ENCODE results near the gene C1QL4. TPM values are rescaled to one million over a fixed set of nuclear protein-coding genes. Genes with fewer than 3 reads are reported as not detected.
A peak's percentile ranks its signal among the peaks of the same experiment; 100 is the strongest.
"Not testable (repeated sequence)": the region's sequence is repeated elsewhere in the genome, so short reads cannot be mapped to it uniquely, and the experiment has no call there.

Gene C1QL4
- polyA plus RNA-seq, 3 donors = 0.98 to 2.2 (median 1.6) TPM

DNA sequence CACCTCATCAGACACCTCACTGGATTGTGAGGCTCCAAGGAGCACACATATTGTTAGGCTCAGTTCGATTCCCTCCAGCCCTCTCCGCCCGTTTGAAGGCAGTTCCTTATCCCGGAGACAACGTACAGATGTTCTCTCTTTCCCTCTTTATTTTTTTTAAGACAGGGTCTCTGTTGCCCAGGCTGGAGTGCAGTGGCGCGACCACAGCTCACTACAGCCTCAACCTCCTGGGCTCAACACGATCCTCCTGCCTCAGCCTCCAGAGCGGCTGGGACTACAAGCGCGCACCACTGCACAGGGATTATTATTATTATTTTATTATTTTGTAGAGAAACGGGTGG, 14.7 kb downstream of the C1QL4 start:
- no peak for DNase-seq (ENCODE audit: extremely low read depth in 1 of 11, low read depth in 9 of 11, low spot score in 4 of 11)

DNA sequence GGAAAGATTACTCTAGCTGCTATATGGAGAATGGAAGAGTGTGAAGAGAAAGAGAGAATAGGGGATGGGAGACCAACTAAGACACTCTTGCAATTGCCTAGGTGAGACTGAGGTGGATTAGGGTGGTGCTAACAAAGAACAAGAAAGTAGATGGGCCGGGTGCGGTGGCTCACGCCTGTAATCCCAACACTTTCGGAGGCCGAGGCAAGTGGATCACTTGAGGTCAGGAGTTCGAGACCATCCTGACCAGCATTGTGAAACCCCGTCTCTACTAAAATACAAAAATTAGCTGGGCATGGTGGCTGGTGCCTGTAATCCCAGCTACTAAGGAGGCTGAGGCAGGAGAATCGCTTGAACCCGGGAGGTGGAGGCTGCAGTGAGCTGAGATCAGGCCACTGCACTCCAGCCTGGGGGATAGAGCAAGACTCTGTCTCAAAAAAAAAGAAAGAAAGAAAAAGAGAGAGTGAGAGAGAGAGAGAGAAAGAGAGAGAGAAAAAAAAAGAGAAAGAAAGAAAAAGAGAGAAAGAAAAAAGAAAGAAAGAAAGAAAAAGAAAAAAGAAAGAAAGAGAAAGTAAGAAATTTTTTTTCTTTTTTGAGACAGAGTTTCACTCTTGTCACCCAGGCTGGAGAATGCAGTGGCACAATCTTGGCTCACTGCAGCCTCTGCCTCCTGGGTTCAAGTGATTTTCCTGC, 16.4 kb downstream of the C1QL4 start:
- not testable (repeated sequence) for DNase-seq (ENCODE audit: extremely low read depth in 1 of 11, low read depth in 9 of 11, low spot score in 4 of 11)

DNA sequence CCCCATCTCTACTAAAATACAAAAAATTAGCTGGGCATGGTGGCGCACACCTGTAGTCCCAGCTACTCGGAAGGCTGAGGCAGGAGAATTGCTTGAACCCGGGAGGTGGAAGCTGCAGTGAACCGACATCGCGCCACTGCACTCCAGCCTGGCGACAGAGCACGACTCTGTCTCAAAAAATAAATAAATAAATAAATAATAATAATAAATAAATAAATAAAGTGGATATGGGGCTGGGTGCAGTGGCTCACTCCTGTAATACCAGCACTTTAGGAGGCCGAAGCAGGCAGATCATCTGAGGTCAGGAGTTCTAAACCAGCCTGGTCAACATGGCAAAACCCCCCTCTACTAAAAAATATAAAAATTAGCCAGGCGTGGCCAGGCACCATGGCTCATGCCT, 19.9 kb downstream of the C1QL4 start:
- not testable (repeated sequence) for DNase-seq (ENCODE audit: extremely low read depth in 1 of 11, low read depth in 9 of 11, low spot score in 4 of 11)

DNA sequence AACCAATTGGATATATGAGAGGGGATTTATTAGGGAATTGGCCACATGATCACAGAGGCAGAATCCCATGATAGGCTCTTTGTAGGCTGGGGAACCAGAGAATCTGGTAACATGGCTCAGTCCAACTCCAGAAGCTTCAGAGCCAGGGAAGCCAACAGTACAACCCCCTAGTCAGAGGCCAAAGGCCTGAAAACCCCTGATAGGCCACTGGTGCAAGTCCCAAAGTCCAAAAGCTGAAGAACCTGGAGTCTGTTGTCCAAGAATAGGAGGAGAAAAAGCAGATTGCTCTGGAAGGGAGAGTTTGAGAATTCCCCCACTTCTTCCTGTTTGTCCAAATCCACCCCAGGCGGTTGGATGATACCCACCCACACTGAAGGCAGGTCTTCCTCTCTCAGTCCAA, 22.2 kb downstream of the C1QL4 start:
- no peak for DNase-seq (ENCODE audit: extremely low read depth in 1 of 11, low read depth in 9 of 11, low spot score in 4 of 11)

DNA sequence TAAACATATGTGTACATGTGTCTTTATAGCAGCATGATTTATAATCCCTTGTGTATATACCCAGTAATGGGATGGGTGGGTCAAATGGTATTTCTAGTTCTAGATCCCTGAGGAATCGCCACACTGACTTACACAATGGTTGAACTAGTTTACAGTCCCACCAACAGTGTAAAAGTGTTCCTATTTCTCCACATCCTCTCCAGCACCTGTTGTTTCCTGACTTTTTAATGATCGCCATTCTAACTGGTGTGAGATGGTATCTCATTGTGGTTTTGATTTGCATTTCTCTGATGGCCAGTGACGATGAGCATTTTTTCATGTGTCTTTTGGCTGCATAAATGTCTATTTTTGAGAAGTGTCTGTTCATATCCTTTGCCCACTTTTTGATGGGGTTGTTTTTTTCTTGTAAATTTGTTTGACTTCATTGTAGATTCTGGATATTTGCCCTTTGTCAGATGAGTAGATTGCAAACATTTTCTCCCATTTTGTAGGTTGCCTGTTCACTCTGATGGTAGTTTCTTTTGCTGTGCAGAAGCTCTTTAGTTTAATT, 26.5 kb downstream of the C1QL4 start:
- DNase-seq (ENCODE audit: extremely low read depth in 1 of 11, low read depth in 9 of 11, low spot score in 4 of 11) = not testable (repeated sequence)

DNA sequence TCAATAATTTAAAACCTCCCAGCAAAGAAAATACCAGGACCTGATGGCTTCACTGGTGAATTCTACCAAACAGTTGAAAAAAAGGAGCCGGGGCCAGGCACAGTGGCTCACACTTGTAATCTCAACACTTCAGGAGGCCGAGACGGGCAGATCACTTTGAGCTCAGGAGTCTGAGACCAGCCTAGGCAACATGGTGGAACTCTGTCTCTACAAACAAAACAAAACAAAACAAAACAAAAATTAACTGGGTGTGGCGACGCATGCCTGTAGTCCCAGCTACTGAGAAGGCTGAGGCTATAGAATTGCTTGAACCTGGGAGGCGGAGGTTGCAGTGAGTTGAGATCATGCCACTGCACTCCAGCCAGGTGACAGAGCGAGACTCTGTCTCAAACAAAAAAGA, 27.6 kb downstream of the C1QL4 start:
- DNase-seq (ENCODE audit: extremely low read depth in 1 of 11, low read depth in 9 of 11, low spot score in 4 of 11) = no peak

DNA sequence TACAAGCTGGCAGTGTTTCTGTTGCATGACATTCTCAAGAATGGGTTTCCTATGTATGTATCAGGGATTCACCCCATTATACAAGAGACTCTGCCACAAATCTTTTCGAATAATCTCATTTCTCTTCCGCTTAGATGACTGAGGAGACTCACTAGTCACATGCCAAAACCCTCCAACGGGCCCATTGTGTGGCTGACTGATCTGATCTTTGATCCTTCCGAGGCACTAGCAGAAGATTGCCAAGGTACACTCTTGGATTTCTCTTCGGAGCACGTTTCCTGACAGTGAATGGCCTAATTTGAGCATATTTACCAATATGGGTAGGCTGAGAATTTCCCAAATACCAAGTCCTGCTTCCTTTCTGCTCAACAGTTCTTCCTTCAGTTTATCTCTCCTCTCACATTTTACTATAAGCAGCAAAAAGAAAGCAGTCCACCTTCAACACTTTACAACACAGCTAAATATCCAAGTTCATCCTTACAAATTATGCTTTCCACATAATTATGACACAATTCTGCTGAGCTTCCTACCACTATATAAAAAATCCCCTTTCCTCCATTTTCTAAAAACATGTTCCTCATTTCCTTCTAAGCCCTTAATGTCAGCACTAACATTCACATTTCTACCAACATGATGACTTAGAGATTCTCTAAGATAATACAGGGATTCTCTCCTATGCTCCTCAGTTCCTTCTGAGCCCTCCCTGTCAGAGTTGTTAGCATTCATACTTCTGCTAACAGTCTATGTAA, 31.1 kb downstream of the C1QL4 start:
- no peak for DNase-seq (ENCODE audit: extremely low read depth in 1 of 11, low read depth in 9 of 11, low spot score in 4 of 11)

DNA sequence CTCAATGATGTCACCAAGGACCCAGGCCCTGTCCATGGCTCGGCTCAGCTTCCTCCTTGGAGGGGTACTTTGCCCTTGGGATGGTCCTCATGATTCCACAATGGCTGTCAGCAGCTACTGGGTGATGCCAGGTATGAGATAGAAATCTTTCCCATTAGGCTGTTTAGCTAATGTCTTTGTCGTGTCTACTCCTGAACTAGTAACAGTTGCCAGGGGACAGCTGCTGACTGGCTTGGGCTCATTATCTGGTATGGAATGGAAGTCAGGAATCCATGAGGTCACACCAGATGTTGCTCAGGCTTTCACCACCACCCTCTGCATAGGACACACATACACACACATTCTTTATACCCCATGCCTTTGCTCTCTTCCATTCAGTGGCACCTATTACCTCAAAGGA, 32.8 kb downstream of the C1QL4 start:
- DNase-seq (ENCODE audit: extremely low read depth in 1 of 11, low read depth in 9 of 11, low spot score in 4 of 11) = no peak

DNA sequence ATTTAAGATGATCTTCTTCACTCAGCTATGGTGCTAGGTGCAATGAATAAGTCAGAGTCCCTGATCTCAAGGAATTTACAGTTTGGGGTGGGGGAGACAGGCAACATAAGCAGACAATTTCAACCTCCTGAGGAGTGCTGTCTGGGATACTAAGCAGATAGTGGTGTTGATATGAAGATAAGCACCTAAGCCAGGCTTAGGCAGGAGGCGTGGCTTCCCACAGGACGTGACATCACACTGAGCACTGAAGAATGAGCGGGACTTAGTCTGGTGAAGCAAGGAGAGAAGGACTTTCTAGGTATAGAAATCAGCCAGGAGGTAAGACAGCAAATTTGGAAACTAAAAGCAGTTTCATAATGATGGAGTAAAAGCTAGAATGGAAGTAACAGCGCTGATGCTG, 35.2 kb downstream of the C1QL4 start:
- DNase-seq (ENCODE audit: extremely low read depth in 1 of 11, low read depth in 9 of 11, low spot score in 4 of 11) = no peak

DNA sequence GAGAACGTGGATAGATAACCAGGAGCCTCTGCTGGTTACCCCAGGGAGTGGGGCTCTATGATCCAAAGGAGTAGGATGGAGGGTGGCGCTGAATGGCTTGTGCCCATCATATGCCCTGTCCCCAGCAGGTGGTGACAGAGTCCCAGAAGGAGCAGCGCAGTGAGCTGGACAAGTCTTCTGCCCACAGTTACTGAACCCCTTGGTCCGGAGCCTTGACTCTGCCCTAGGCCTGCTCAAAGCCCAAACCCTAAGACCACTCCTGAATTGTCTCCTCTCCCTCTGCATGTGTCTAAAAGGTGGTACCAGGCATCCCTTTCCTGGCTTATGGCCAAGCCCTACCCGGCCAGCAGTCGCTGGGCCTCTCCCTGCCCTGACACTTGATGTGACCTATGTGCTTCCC, 38.8 kb downstream of the C1QL4 start:
- no peak for DNase-seq (ENCODE audit: extremely low read depth in 1 of 11, low read depth in 9 of 11, low spot score in 4 of 11)

DNA sequence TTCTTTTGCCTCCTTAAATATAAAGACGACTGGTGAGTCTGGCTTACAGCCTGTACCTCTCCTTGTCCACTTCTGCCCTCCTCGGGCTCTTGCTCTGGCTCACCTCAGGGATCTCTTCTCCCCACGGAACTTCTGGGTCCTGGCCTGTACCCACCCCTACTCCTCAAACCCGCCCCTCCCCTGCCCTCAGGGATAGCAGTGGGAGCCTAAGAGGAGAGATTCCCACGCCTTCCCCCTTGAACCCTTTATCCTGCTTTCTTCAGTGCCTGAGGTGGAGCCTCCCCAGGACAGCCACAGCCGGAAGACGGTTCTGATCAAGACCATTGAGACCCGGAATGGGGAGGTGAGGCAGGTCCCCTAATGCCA, 39.3 kb downstream of the C1QL4 start:
- no peak for DNase-seq (ENCODE audit: extremely low read depth in 1 of 11, low read depth in 9 of 11, low spot score in 4 of 11)

DNA sequence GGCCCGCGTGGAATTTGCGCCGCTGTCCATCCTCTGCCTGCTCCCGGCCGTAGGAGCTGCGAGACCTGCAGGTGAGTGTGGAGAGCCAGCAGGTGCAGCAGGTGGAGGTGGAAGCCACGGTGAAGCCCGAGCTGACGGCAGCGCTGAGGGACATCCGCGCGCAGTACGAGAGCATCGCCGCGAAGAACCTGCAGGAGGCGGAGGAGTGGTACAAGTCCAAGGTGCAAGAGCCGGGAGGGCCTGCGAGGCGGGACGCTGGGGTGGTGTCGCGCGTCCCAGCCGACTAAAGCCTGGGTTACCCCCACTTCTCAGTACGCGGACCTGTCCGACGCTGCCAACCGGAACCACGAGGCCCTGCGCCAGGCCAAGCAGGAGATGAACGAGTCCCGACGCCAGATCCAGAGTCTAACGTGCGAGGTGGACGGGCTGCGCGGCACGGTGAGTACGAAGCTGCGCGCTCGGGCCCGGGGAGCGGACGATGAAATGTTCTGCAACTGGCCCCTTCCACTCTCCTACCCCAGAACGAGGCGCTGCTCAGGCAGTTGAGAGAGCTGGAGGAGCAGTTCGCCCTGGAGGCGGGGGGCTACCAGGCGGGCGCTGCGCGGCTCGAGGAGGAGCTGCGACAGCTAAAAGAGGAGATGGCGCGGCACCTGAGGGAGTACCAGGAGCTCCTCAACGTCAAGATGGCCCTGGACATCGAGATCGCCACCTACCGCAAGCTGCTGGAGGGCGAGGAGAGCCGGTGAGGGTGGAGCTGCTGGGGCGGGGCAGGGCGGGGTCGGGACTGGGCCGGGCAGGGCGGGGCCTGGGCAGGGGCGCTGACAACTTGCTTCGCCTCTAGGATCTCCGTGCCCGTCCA, 39.9 kb downstream of the C1QL4 start:
- no peak for DNase-seq (ENCODE audit: extremely low read depth in 1 of 11, low read depth in 9 of 11, low spot score in 4 of 11)

DNA sequence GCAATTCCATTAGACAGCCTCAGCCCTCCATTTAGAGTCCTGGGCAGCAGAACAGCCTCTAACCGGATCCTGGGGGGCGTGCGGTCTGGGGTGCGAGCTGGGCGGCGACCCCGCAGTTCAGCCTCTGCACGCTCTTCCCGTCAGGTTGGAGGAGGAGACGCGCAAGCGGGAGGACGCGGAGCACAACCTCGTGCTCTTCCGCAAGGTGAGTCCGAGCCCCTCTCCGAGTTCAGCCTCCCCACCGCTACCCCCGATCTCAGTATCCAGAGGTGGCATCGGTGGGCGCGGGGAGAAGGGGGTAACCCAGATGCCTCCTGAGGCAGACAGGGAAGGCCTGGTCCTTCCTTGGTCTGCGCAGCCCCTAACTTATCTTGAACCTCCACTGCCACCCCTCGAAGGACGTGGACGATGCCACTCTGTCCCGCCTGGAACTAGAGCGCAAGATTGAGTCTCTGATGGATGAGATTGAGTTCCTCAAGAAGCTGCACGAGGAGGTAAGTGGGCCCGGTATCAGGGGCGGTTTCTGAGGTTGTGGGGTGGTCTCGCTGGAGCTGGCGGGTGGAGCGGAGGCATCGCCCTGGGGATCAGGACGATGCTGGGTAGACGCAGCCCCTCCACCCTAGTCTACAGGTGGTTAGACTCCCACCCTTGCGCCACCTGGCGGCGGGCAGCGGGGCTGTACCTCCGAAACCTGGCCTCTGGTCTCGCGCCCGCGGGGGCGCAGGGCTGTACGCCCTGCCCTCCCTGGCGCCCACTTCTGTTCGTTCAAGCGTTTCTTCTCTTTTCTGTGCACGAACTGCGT, 40.8 kb downstream of the C1QL4 start:
- DNase-seq (ENCODE audit: extremely low read depth in 1 of 11, low read depth in 9 of 11, low spot score in 4 of 11) = no peak

DNA sequence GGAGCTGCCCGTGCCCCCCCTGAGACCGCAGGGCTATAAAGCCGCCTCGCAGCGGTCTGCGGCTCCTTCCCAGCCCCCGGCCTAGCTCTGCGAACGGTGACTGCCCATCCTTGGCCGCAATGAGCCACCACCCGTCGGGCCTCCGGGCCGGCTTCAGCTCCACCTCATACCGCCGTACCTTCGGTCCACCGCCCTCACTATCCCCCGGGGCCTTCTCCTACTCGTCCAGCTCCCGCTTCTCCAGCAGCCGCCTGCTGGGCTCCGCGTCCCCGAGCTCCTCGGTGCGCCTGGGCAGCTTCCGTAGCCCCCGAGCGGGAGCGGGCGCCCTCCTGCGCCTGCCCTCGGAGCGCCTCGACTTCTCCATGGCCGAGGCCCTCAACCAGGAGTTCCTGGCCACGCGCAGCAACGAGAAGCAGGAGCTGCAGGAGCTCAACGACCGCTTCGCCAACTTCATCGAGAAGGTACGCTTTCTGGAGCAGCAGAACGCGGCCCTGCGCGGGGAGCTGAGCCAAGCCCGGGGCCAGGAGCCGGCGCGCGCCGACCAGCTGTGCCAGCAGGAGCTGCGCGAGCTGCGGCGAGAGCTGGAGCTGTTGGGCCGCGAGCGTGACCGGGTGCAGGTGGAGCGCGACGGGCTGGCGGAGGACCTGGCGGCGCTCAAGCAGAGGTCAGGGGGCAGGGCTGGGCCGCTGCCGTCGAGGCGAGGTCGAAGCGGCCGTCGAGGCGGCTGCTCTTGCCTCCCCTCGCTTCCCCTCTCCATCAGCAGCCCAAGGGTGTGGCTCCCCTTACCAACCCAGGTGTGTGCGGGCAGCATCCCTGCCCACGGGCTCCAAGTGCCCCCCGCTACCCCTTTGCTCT, 41.7 kb downstream of the C1QL4 start, which contains the start of gene PRPH:
Gene PRPH, plus strand, starts transcription at position 66 of the 855 bp plus-strand sequence. Its CDS starts 54 bp downstream, at position 120.
- peak in 1 of 11 donors; percentile 24 for DNase-seq (ENCODE audit: extremely low read depth in 1 of 11, low read depth in 9 of 11, low spot score in 4 of 11)

DNA sequence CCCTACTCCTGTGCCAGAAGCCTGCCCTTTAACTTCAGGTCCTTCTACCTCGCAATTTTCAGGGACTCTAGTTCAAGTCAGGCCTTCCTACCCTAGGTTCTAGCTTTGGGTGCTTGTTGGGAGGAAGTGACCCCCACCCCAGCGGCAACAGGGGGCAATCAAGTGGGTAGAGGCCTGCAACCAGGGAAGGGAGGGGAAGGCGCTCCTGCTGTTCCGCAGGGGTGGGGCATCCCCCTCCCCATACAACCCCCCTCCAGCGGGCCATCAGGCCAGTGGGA, 42.2 kb downstream of the C1QL4 start:
- DNase-seq (ENCODE audit: extremely low read depth in 1 of 11, low read depth in 9 of 11, low spot score in 4 of 11) = no peak

DNA sequence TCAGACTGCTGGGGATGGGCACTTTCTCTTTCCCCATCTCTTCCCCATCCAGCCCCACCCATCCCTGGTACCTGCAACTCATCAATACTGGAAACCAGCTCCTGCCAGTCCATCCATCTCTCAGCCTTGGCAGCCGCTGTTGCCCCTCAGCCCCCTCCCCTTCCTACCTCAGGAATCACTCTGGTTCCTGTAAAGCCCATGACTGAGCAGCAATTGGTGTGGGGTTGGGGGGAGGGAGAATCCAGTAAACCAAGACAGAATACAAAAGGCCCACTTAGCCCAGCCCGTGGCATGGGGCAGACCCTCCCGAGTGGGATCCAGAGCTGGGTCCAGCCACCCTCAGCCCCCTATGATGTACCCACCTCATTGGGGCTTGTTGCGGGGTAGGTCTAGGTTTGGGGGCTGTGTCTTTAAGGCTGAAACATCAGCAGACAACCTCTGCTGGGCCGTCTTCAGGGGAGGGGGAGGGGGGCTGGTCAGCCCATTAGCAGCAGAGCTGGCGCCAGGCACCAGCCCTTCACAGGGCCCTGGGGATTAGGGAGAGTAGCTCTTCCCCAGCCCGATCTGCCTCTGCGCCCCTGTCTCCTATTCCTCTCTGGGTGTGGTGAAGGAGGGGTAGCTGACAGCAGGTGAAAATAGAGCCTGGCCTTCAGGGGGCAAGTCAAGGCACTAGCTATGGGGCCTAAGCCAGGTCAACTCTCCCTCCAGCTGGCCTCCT, 42.7 kb downstream of the C1QL4 start:
- no peak for DNase-seq (ENCODE audit: extremely low read depth in 1 of 11, low read depth in 9 of 11, low spot score in 4 of 11)

DNA sequence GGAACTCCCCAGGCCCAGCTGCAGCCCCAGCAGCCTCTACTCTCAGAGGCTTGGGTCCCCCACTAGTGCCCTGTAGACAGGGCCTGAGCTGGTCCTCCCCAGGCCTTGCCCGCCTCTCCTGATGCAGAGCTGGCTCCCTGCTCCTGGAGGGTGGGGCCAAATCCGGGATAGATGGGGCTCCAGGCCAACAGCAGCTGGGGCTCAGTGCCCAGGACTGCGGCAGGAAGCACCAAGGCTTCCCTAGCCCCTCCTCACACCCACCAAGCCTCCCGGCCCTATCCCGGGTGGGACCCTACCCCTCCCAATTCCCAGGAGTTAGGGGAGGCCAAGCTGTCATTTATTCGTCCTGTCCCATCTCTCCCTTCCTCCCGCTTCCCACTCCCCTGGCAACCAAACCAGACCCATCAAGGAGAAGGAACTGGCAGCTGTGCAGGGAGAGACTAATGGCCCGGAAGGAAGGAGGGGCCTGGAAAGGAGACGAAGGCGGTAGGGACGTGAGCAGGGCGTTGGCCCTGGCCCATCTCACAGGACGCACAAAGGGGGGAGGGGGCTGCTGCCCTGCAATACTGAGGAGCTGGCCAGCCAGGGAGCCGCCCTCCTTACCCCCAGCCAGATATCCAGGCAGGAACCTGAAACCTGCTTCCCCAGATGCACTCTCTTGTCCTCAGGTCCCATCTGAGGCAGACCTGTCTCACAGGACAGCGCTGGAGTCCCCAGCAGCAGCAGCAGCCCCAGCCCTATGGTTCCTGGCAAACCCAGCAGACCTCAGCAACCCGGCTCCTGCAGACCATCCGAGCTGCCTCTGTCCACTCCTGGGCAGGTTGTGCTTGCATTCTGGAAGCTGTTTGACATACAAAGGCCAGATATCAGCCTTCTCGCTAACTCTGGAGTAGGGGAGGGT, 43.7 kb downstream of the C1QL4 start:
- DNase-seq (ENCODE audit: extremely low read depth in 1 of 11, low read depth in 9 of 11, low spot score in 4 of 11) = no peak

Data from renal cortex interstitium (tissue), 11 donors.